Vagina (tissue), 2 donors: ENCODE results near the gene TSPAN5. TPM values are rescaled to one million over a fixed set of nuclear protein-coding genes. Genes with fewer than 3 reads are reported as not detected.

Experiments
- DNase-seq, 2 donors: peaks; one replicate each; pipeline ENCODE4 v3.0.0-alpha.2; 2017; ENCODE audit errors: extremely low spot score in 2 of 2
- H3K27ac ChIP-seq: fragments of 200-600 bp; sonication (generic); one replicate; pipeline ENCODE4 v1.5.1; 2019
- H3K27me3 ChIP-seq: fragments of 200-600 bp; sonication (generic); one replicate; pipeline ENCODE4 v1.5.1; 2019
- H3K36me3 ChIP-seq, 2 donors: fragments of 200-600 bp; sonication (generic); one replicate each; pipeline ENCODE4 v1.5.1; 2017 to 2019
- H3K4me1 ChIP-seq: fragments of 200-600 bp; sonication (generic); one replicate; pipeline ENCODE4 v1.5.1; 2019
- H3K4me3 ChIP-seq, 2 donors: fragments of 200-600 bp; sonication (generic); 1 replicate in 1 of 2; 2 replicates in 1 of 2; pipeline ENCODE4 v1.5.1; 2016 to 2019
- H3K9me3 ChIP-seq: fragments of 200-600 bp; sonication (generic); one replicate; pipeline ENCODE4 v1.5.1; 2019
- POLR2A ChIP-seq, 2 donors: fragments of 450-650 bp; IDR thresholded peaks; one replicate each; pipeline ENCODE4 v1.6.1; 2017; ENCODE audit warnings: antibody characterized with exemption in 2 of 2, mild to moderate bottlenecking in 2 of 2, moderate library complexity in 2 of 2
- POLR2AphosphoS5 ChIP-seq, 2 donors: sonication (generic); formaldehyde crosslinking; IDR thresholded peaks; one replicate each; pipeline ENCODE4 v1.9.0; 2017; ENCODE audit warnings: antibody characterized with exemption in 2 of 2, mild to moderate bottlenecking in 2 of 2, low read depth in 1 of 2; ENCODE audit not compliant: insufficient read depth in 1 of 2
- intact Hi-C: fragments of 100-400 bp; cut with DNase I; formaldehyde crosslinking; loops from one replicate; pipeline ENCODE4 v1.15.1; 2023
- total RNA-seq: library from RNA; depleted of rRNA; stranded (reverse); fragments of >200 nt; gene quantifications from one replicate; pipeline ENCODE4 v1.2.3, GENCODE V29; 2016
- TF ChIP-seq, protein P1 (sequence below), 3 experiments: fragments of 450-650 bp in 2 of 3; fragments of 200-600 bp in 1 of 3; sonication (generic) in 1 of 3; IDR thresholded peaks; one replicate each; pipeline ENCODE4 v1.5.1; 2017 to 2019; ENCODE audit warnings: antibody characterized with exemption in 3 of 3, mild to moderate bottlenecking in 2 of 3, moderate library complexity in 2 of 3

The TSPAN5 gene
- total RNA-seq, 1 donor from 2014 or later: 15.5 TPM

DNA sequence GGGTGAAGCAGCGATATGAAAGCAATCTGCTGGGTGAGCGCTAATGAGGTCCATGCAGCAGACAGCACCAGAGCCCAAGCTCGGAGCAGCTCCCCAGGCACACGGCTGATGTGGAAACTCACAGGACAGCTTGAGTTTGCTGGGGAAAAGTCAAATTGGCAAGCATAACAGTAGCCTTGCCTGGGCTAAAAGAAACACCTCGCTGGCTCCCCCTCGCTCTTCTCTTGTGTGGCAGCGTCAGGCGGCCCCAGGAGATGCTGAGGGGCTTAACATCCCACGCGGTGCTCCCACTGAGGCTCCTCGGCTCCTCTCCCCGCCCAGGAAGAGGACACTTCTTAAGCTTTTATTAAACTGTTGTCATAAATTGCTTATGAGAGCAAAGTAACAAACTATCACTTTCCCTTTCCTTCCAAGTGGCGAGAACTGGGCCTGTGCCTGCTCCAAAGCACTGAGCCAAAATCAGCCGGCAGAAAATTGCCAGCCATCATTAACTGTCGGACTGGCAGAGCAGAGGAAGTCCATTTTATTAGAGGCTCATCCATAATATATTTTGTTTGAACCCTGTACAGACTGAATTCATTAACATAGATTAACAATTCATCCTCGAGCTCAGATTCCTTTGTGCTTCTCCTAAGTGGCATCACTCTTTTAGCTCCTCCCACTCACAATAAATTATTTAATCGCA, 111.4 kb downstream of the TSPAN5 start:
- Histone ChIP-seq H3K4me3 (peak overlapping the region; percentile 43 to 45), H3K27ac (peak overlapping the region; percentile 78), H3K27me3 (no peaks in the 10 kb centered on the region), H3K9me3 (no peaks in the 10 kb centered on the region), H3K36me3 (no peaks in the 10 kb centered on the region), H3K4me1 (no peaks in the 10 kb centered on the region)
- DNase-seq: peak in 1 of 2 donors; percentile 87
- intact Hi-C loops: no loop called here
- no peak for TF ChIP-seq POLR2A (IDR thresholded peaks at IDR 0.05)
- TF ChIP-seq, protein P1, sequence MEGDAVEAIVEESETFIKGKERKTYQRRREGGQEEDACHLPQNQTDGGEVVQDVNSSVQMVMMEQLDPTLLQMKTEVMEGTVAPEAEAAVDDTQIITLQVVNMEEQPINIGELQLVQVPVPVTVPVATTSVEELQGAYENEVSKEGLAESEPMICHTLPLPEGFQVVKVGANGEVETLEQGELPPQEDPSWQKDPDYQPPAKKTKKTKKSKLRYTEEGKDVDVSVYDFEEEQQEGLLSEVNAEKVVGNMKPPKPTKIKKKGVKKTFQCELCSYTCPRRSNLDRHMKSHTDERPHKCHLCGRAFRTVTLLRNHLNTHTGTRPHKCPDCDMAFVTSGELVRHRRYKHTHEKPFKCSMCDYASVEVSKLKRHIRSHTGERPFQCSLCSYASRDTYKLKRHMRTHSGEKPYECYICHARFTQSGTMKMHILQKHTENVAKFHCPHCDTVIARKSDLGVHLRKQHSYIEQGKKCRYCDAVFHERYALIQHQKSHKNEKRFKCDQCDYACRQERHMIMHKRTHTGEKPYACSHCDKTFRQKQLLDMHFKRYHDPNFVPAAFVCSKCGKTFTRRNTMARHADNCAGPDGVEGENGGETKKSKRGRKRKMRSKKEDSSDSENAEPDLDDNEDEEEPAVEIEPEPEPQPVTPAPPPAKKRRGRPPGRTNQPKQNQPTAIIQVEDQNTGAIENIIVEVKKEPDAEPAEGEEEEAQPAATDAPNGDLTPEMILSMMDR (IDR thresholded peaks at IDR 0.05): no peak
- peak in 1 of 2 donors; percentile 29 for TF ChIP-seq POLR2AphosphoS5 (IDR thresholded peaks at IDR 0.05; ENCODE audit: insufficient read depth in 1 of 2, low read depth in 1 of 2)

GRCh38 chr4:98544818-98545414, 113.5 kb downstream of the TSPAN5 start:
- peak in 1 of 2 donors; percentile 71 for DNase-seq
- intact Hi-C loops: no loop called here

DNA sequence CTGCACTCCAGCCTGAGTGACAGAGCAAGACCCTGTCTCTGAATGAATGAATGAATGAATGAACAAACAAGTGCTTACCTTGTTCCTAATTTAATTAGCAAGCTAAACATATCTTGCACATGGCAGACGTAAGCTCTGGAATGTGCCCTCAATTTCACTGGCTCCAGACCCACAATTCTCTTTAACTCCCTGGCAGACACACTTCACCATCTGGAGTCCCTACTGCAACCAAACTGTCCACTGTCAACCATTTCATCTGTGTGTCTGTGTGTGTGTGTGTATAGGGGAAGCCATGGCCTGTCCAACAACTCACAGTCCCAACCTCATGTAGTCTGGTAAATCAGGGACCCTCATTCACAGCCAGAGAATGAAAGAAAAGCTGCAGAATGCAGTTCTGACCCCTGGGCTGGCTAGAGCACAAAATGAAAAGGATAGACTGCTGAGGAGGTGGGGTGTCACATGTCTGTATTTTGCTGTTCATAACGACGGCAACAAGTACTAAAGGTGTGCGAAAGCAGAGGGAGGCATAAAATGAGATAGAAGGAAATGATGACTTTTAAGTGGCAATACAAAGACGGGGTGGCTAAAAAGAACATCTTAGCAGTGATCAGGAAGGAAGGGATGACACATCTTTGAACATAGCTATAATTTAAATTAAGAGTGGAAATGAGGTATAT, 114.1 kb downstream of the TSPAN5 start:
- H3K4me3 ChIP-seq: no peak overlapping the region
- H3K4me1 ChIP-seq: no peaks in the 10 kb centered on the region
- TF ChIP-seq, protein P1 (IDR thresholded peaks at IDR 0.05): no peak
- no peak for TF ChIP-seq POLR2AphosphoS5 (IDR thresholded peaks at IDR 0.05; ENCODE audit: insufficient read depth in 1 of 2, low read depth in 1 of 2)
- no peak for TF ChIP-seq POLR2A (IDR thresholded peaks at IDR 0.05)
- H3K9me3 ChIP-seq: no peaks in the 10 kb centered on the region
- H3K27ac ChIP-seq: no peak overlapping the region
- no peaks in the 10 kb centered on the region for H3K36me3 ChIP-seq
- H3K27me3 ChIP-seq: no peaks in the 10 kb centered on the region
- peak in 1 of 2 donors; percentile 27 for DNase-seq
- intact Hi-C loops: no loop called here

More at GRCh38 chr4:98544818-98545414, 113.5 kb downstream of the TSPAN5 start:
- Histone ChIP-seq H3K36me3 (no peaks in the 10 kb centered on the region), H3K4me3 (no peak overlapping the region), H3K4me1 (no peaks in the 10 kb centered on the region), H3K27ac (no peak overlapping the region), H3K9me3 (no peaks in the 10 kb centered on the region), H3K27me3 (no peaks in the 10 kb centered on the region)
- TF ChIP-seq, protein P1 (IDR thresholded peaks at IDR 0.05): no peak
- TF ChIP-seq POLR2AphosphoS5 (IDR thresholded peaks at IDR 0.05; ENCODE audit: insufficient read depth in 1 of 2, low read depth in 1 of 2) (no peak), POLR2A (IDR thresholded peaks at IDR 0.05) (no peak)

- DNase-seq: no peak
- Histone ChIP-seq H3K4me1 (no peaks in the 10 kb centered on the region), H3K27ac (no peak overlapping the region), H3K27me3 (no peaks in the 10 kb centered on the region), H3K36me3 (no peaks in the 10 kb centered on the region), H3K4me3 (no peak overlapping the region), H3K9me3 (no peaks in the 10 kb centered on the region)
- intact Hi-C loops: no loop called here
- TF ChIP-seq, protein P1 (IDR thresholded peaks at IDR 0.05): no peak
- TF ChIP-seq POLR2AphosphoS5 (IDR thresholded peaks at IDR 0.05; ENCODE audit: insufficient read depth in 1 of 2, low read depth in 1 of 2) (no peak), POLR2A (IDR thresholded peaks at IDR 0.05) (no peak)
These were observed 116.4 kb downstream of the TSPAN5 start for GRCh38 chr4:98542011-98542410.
